ENCODE data around the gene WDR37.
A peak's percentile ranks its signal among the peaks of the same experiment; 100 is the strongest.

Gene WDR37

DNA sequence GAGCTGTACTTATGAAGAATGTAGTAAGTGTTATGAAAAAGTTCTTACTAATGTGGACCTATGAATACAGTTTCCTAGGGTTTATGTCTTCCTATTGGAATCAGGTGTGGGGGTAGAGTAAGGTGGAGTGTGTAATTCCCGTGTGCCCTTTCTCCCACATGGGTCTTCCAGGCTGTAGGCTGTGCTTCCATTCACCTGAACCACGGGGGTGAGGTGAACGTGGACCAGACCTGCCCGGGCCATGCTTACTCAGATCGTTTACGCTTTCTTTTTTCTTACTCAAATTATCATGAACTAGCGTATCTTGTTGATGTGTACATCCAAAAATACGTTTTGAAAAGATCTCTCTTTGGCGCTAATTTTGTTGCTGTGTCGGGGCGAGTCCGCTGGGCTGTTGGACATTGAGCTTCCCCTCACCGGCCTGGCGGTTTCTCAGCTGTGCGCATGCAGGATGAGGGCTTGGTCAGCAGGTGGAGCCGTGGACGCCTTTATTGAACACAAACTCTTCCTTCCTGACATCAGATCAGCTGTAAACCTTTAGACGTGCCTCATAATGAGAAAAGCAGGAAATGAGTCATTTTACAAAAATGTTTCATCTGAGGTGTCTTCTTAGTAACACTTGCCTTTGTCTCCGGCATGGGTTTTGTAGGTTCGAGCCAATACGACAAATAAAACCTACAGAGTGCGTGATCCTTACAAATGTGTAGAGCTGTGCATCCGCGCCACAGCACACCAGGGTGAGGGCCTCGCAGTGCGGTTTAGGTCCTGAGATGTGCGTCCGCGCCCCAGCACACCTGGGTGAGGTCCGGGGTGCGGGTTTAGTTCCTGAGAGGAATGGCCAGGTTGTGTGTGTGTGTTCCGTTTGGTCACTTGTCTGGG, 53.8 kb downstream of the WDR37 start:
- peak; percentile 85 for DNase-seq (ENCODE audit: low read depth)
- TF ChIP-seq, protein P1, sequence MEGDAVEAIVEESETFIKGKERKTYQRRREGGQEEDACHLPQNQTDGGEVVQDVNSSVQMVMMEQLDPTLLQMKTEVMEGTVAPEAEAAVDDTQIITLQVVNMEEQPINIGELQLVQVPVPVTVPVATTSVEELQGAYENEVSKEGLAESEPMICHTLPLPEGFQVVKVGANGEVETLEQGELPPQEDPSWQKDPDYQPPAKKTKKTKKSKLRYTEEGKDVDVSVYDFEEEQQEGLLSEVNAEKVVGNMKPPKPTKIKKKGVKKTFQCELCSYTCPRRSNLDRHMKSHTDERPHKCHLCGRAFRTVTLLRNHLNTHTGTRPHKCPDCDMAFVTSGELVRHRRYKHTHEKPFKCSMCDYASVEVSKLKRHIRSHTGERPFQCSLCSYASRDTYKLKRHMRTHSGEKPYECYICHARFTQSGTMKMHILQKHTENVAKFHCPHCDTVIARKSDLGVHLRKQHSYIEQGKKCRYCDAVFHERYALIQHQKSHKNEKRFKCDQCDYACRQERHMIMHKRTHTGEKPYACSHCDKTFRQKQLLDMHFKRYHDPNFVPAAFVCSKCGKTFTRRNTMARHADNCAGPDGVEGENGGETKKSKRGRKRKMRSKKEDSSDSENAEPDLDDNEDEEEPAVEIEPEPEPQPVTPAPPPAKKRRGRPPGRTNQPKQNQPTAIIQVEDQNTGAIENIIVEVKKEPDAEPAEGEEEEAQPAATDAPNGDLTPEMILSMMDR (IDR thresholded peaks at IDR 0.05; ENCODE audit: low read length, missing control alignments): peak; percentile 72
- no peak overlapping the region for H3K4me3 ChIP-seq (replicated peaks; ENCODE audit: low read depth, low read length)

DNA sequence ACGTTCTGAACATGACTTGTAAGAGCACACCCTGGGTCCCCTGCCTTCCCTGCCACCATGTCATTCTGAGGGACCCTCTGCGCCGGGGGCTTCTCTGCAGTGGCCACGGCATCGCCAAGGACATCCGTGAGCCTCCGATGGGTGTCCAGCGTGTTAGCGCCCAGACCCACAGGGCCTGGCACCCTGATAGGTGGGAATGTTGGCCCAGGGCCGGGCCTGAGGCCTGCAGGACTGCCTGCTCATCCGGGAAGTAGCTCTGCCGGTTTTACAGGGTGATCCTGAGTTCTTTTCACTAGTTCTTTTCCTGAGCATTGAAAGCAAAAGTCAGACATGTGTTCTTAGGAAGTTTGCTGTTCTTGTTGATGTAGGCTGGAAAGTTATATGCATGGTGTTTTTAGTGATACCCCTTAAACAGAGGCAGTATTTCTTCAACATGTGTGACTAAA, 54.5 kb downstream of the WDR37 start:
- TF ChIP-seq, protein P1 (IDR thresholded peaks at IDR 0.05; ENCODE audit: low read length, missing control alignments): no peak
- no peak for DNase-seq (ENCODE audit: low read depth)
- no peak overlapping the region for H3K4me3 ChIP-seq (replicated peaks; ENCODE audit: low read depth, low read length)

DNA sequence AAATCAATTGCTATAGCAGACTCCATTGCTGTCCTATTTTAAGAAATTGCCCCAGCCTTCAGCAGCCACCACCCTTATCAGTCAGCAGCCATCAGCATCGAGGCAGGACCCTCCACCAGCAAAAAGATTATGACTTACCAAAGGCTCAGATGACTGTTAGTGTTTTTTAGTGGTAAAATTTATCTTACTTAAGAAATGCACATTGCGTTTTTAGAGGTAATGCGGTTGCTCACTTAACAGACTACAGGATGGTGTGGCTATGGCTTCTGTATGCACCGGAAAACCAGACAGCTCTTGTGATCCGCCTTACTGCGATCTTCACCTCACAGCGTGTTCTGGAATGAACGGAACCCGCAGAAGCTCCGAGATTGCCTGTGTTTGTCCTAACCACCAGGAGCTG, 58.1 kb downstream of the WDR37 start:
- no peak for DNase-seq (ENCODE audit: low read depth)
- TF ChIP-seq, protein P1 (IDR thresholded peaks at IDR 0.05; ENCODE audit: low read length, missing control alignments): no peak
- H3K4me3 ChIP-seq (replicated peaks; ENCODE audit: low read depth, low read length): no peak overlapping the region

DNA sequence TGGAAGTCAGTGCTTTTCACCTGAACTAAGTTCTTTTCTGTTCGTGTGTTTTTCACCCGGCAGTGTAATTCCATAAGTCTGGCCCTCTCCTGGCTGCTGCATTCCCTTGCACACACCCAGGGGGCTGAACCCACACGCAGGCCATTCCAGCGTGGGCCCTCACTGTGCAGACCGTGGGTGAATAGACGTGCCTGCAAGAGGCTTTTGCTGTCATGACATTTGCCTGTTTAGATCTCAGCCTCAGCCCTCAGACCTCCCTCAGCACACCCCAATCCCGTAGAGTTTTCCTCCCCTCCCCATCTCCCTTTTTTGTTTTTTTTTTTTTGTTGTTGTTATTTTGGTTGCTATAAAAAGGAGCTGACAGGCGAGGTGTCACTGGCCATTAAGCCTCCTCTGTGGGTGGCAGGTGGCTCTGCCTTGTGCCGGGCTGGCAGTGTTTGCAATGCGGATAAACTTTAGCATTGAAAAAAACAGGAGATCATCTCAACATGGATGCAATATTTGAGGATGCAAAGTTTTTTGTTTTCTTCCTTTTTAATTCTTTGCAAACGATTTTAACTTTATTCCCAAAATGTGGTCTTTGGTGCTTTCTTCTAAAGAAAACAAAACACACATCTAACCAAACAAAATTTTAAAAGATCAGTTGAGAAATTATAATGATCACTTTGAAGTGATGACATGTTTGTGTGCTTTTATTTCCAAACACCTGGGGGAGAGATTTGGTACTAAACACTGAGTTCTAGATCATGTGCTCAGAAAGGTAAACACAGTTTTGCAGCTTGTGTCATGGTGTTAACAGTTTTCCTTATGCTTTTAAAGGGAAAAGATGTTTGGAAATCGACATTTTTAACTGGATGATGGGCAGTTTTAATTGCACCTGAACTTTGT, 58.8 kb downstream of the WDR37 start:
- TF ChIP-seq, protein P1 (IDR thresholded peaks at IDR 0.05; ENCODE audit: low read length, missing control alignments): no peak
- DNase-seq (ENCODE audit: low read depth): no peak
- no peak overlapping the region for H3K4me3 ChIP-seq (replicated peaks; ENCODE audit: low read depth, low read length)

DNA sequence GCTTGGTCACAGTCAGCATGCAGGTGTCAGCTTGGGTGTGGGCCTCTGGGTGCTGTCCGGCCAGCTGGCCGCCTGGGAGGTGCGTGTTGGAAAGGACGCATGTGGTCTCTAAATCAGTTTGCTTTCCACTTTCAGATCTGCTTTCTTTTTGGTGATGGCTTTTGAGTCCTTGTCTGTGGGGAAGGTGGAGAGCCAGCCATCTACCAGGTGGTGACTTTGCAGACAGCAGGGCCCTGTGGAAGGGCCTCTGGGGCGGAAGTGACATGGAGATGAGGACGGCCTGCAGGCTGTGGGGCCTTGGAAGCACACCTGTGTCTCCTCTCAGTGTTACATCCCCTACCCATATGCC, 59.4 kb downstream of the WDR37 start:
- H3K4me3 ChIP-seq (replicated peaks; ENCODE audit: low read depth, low read length): no peak overlapping the region
- no peak for DNase-seq (ENCODE audit: low read depth)
- TF ChIP-seq, protein P1 (IDR thresholded peaks at IDR 0.05; ENCODE audit: low read length, missing control alignments): no peak

DNA sequence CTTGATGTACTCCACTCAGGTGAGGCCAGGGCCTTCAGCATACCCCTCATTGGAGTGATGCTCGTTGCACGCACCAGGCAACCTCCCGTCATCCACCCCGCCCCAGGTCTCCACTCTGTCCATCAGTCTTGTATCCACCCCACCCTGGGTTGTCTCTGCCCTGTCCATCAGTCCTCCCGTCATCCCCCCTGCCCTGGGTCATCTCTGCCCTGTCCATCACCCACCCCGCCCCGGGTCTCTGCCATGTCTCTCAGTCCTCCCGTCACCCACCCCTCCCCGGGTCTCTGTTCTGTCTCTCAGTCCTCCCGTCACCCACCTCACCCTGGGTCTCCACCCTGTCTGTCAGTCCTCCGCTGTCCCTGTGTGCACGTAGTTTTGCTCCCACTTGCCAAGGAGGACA, 59.9 kb downstream of the WDR37 start:
- DNase-seq (ENCODE audit: low read depth): no peak
- no peak overlapping the region for H3K4me3 ChIP-seq (replicated peaks; ENCODE audit: low read depth, low read length)
- TF ChIP-seq, protein P1 (IDR thresholded peaks at IDR 0.05; ENCODE audit: low read length, missing control alignments): no peak
